MM.1S (cell line): ENCODE results near the gene SDK1.

Experiments used
- EZH2phosphoT487 ChIP-seq: fragments of 300-600 bp; sonication (generic); IDR thresholded peaks from 2 replicates; pipeline ENCODE4 v1.6.1; 2018; ENCODE audit warnings: antibody characterized with exemption, low read length
- TF ChIP-seq, protein P1 (sequence below): fragments of 300-600 bp; sonication (generic); IDR thresholded peaks from 2 replicates; pipeline ENCODE4 v1.5.1; 2016; ENCODE audit warnings: antibody characterized with exemption, low read length, mixed read lengths

DNA sequence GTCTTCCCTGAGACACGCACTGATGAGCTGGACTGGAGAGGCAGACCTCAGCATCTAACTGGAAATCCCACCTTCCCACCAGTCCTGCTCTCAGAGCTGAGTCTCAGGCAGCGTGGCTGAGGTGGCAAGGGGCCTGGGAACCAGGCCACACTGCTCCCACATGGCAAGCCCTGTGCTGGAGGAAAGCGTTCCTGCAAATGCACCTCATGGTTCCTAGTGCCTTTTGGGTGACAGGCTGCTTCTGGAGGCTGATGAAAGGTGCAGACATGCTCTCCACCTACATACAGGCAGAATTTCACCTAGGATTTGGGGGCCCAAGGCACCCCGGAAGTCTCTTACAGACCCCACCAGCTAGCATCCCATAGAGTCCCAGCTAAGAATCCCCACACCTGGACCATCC is 948.2 kb downstream of the SDK1 start:
- TF ChIP-seq, protein P1, sequence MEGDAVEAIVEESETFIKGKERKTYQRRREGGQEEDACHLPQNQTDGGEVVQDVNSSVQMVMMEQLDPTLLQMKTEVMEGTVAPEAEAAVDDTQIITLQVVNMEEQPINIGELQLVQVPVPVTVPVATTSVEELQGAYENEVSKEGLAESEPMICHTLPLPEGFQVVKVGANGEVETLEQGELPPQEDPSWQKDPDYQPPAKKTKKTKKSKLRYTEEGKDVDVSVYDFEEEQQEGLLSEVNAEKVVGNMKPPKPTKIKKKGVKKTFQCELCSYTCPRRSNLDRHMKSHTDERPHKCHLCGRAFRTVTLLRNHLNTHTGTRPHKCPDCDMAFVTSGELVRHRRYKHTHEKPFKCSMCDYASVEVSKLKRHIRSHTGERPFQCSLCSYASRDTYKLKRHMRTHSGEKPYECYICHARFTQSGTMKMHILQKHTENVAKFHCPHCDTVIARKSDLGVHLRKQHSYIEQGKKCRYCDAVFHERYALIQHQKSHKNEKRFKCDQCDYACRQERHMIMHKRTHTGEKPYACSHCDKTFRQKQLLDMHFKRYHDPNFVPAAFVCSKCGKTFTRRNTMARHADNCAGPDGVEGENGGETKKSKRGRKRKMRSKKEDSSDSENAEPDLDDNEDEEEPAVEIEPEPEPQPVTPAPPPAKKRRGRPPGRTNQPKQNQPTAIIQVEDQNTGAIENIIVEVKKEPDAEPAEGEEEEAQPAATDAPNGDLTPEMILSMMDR = no peak
- TF ChIP-seq EZH2phosphoT487 = no peak
